Transverse colon (tissue), 3 donors: ENCODE data around the gene ELAVL3.

ENCODE experiments used
- CTCF ChIP-seq, 5 experiments: fragments of 200-600 bp in 3 of 5; fragments of 450-650 bp in 2 of 5; sonication (generic) in 3 of 5; IDR thresholded peaks; 1 replicate in 2 of 5; 2 replicates in 3 of 5; pipeline ENCODE4 v1.5.1; 2016 to 2017; ENCODE audit warnings: antibody characterized with exemption in 5 of 5, inconsistent platforms in 3 of 5, mild to moderate bottlenecking in 2 of 5, moderate library complexity in 1 of 5
- EP300 ChIP-seq: sonication (generic); formaldehyde crosslinking; IDR thresholded peaks from one replicate; pipeline ENCODE4 v1.6.1; 2017; ENCODE audit warnings: antibody characterized with exemption, low read depth

GRCh38 chr19:11504502-11505031, 23.7 kb upstream of the ELAVL3 start:
- no peak for TF ChIP-seq EP300
- no peak for TF ChIP-seq CTCF (IDR thresholded peaks at IDR 0.05)
